Prostate gland (tissue), 2 donors: ENCODE data around the gene SLC43A3. TPM values are rescaled to one million over a fixed set of nuclear protein-coding genes. Genes with fewer than 3 reads are reported as not detected.
"Not testable (repeated sequence)": the region's sequence is repeated elsewhere in the genome, so short reads cannot be mapped to it uniquely, and the experiment has no call there.

Source experiments
- DNase-seq: peaks from one replicate; pipeline ENCODE4 v3.0.0-alpha.2; 2019; ENCODE audit warnings: low spot score
- H3K27ac ChIP-seq, 2 donors: fragments of 200-600 bp; sonication (generic); 2 replicates each; pipeline ENCODE4 v1.5.1; 2017 to 2019
- H3K27me3 ChIP-seq: fragments of 200-600 bp; sonication (generic); replicated peaks from 2 replicates; pipeline ENCODE4 v1.5.1; 2019; ENCODE audit not compliant: insufficient read depth
- H3K36me3 ChIP-seq, 2 donors: fragments of 200-600 bp; sonication (generic); 1 replicate in 1 of 2; 2 replicates in 1 of 2; pipeline versions ENCODE4 v1.5.1 to v1.8.1; 2017 to 2019
- H3K4me1 ChIP-seq: fragments of 200-600 bp; sonication (generic); replicated peaks from 2 replicates; pipeline ENCODE4 v1.5.1; 2019
- H3K4me3 ChIP-seq, 2 donors: fragments of 200-600 bp; sonication (generic); 2 replicates each; pipeline ENCODE4 v1.5.1; 2017 to 2019
- H3K9me3 ChIP-seq: fragments of 200-600 bp; sonication (generic); 2 replicates; pipeline ENCODE4 v1.5.1; 2017
- CTCF ChIP-seq, 4 experiments: fragments of 200-600 bp in 2 of 4; fragments of 450-650 bp in 2 of 4; sonication (generic) in 2 of 4; IDR thresholded peaks; 1 replicate in 3 of 4; 2 replicates in 1 of 4; pipeline ENCODE4 v1.5.1; 2016 to 2019; ENCODE audit warnings: antibody characterized with exemption in 4 of 4, mild to moderate bottlenecking in 2 of 4, moderate library complexity in 2 of 4
- POLR2A ChIP-seq: fragments of 450-650 bp; IDR thresholded peaks from one replicate; pipeline ENCODE4 v1.6.1; 2016; ENCODE audit warnings: antibody characterized with exemption, mild to moderate bottlenecking
- POLR2AphosphoS5 ChIP-seq: sonication (generic); formaldehyde crosslinking; IDR thresholded peaks from one replicate; pipeline ENCODE4 v1.6.1; 2017; ENCODE audit warnings: antibody characterized with exemption
- WGBS: methylation state at CpG from one replicate; pipeline ENCODE4 v1.1.5; 2018; 5-methylcytosine and 5-hydroxymethylcytosine counted together
- intact Hi-C: fragments of 100-400 bp; cut with DNase I; formaldehyde crosslinking; loops from one replicate; pipeline ENCODE4 v1.14.2; 2022
- total RNA-seq, 2 donors: library from RNA; depleted of rRNA; stranded (reverse); fragments of >200 nt; gene quantifications; one replicate each; pipeline ENCODE4 v1.1.0, GENCODE V29; 2016

The SLC43A3 gene
- total RNA-seq, 2 donors from 2014 or later = 23.3 to 39.8 TPM

- intact Hi-C loops = no loop called here
- 78% methylated on average over 9 of the region's 9 CpGs for WGBS
Measured at GRCh38 chr11:57364851-57365660, 61.9 kb downstream of the SLC43A3 start.

DNA sequence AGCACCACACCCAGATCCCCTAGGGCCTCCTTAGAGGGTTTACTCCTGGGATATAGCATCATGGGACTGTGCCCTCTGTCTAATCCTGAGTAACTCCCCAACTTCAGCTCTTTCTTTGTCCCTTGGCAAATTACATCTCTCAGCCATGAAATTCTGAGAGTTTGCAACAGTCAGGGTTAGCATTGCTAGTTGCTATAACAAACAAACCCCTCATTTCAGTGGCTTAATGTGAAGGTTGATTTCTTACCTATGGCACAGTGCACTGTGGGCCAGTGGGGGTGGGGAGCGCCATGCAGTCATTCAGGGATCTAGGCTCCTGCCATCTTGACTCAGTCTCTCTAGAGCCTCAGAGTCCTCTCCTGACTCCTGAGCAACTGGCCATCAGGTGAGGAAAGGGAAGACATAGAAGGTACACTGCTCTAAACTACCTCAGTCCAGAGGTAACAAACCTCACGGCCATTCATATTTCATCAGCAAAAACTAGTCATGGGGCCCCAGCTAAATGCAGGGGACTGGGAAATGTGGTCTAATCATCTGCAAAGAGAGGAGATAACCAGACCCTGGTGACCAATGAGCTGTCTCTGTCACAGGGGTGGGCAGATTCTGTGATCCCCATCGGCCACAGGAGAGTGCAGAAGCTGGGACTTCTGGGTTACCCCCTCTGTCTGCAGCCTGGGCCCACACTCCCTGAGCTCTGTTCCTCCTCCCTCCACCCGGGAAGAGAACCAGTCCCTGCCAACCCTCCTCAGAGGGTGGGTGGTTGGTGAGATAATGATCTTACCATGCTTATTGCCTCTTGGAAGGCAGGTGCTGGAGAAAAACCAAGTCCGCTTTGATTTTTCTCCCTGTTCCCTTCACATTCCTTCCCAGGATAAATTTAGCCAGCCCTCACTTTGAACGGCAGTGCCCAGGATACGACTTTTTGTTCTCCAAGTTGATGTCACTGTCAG is 63.5 kb downstream of the SLC43A3 start:
- no peaks in the 10 kb centered on the region for H3K4me1 ChIP-seq
- H3K36me3 ChIP-seq = no peaks in the 10 kb centered on the region
- DNase-seq = no peak
- intact Hi-C loops = no loop called here
- H3K27me3 ChIP-seq = no peaks in the 10 kb centered on the region
- no peak overlapping the region for H3K27ac ChIP-seq
- no peak overlapping the region for H3K4me3 ChIP-seq
- no peaks in the 10 kb centered on the region for H3K9me3 ChIP-seq
- no peak for TF ChIP-seq CTCF (IDR thresholded peaks at IDR 0.05)
- 42% methylated on average over 7 of the region's 7 CpGs for whole genome bisulfite sequencing

More at GRCh38 chr11:57364851-57365660, 61.9 kb downstream of the SLC43A3 start:
- no peak overlapping the region for H3K4me3 ChIP-seq
- no peaks in the 10 kb centered on the region for H3K9me3 ChIP-seq
- no peak for DNase-seq
- TF ChIP-seq POLR2AphosphoS5 = no peak
- TF ChIP-seq POLR2A = no peak
- TF ChIP-seq CTCF (IDR thresholded peaks at IDR 0.05) = no peak
- no peaks in the 10 kb centered on the region for H3K27me3 ChIP-seq
- no peaks in the 10 kb centered on the region for H3K36me3 ChIP-seq
- no peak overlapping the region for H3K27ac ChIP-seq
- H3K4me1 ChIP-seq = no peaks in the 10 kb centered on the region

DNA sequence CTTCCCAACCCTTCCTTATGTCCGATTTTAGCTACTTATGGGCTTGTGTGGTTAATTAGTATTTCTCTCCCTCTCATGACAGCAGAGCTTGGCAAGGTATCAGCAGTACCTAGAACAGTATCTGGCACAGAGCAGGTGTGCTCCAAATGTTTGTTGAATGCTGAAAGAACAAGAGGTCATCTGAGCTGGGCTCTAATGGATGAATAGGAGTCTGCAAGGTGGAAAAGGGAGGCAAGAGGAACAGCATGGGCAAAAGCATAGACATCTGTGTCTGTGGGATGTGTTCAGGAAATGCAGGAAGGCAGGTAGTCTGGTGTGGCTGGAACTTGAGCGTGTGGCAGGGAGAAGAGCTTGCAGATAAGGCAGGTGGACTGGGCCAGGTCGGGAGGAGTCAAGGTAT is 65.0 kb downstream of the SLC43A3 start:
- H3K27me3 ChIP-seq = no peaks in the 10 kb centered on the region
- 88% methylated on average over 3 of the region's 3 CpGs for WGBS
- no peak overlapping the region for H3K4me3 ChIP-seq
- H3K27ac ChIP-seq = no peak overlapping the region
- intact Hi-C loops = no loop called here
- no peak for DNase-seq
- no peaks in the 10 kb centered on the region for H3K4me1 ChIP-seq
- no peaks in the 10 kb centered on the region for H3K9me3 ChIP-seq
- H3K36me3 ChIP-seq = no peaks in the 10 kb centered on the region
- TF ChIP-seq POLR2A (no peak), CTCF (IDR thresholded peaks at IDR 0.05) (no peak)

DNA sequence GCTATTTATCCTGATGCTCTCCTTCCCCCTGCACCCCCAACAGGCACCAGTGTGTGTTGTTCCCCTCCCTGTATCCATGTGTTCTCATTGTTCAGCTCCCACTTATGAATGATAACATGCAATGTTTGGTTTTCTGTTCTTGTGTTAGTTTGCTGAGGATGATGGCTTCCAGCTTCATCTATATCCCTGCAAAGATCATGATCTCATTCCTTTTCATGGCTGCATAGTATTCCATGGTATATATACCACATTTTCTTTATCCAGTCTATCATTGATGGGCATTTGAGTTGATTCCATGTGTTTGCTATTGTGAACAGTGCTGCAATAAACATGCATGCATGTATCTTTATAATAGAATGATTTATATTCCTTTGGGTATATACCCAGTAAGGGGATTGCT is 65.5 kb downstream of the SLC43A3 start:
- H3K4me3 ChIP-seq, H3K36me3 ChIP-seq, H3K4me1 ChIP-seq, H3K9me3 ChIP-seq, H3K27me3 ChIP-seq, DNase-seq, intact Hi-C loops, H3K27ac ChIP-seq: not testable (repeated sequence)

DNA sequence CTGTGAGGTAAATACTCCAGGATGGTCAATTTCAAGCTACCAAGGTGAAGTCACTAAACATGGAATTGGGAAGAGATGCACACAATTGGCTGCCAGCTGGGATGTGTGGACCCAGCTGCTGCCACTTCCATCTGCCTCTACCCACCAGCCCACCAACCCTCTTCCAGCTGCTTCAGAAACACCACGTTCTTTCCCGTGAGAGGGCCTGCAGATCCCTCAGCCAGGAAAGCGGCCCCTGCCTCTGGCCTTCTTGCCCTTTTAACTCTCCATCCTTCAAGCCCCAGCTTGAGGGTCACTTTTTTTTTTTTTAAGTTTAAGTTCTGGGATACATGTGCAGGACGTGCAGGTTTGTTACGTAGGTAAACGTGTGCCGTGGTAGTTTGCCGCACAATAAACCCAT is 65.9 kb downstream of the SLC43A3 start:
- Histone ChIP-seq H3K4me3 (no peak overlapping the region), H3K27ac (no peak overlapping the region), H3K36me3 (no peaks in the 10 kb centered on the region), H3K4me1 (no peaks in the 10 kb centered on the region), H3K9me3 (no peaks in the 10 kb centered on the region), H3K27me3 (no peaks in the 10 kb centered on the region)
- intact Hi-C loops = no loop called here
- WGBS = 90% methylated on average over 8 of the region's 8 CpGs
- DNase-seq = no peak
- TF ChIP-seq POLR2AphosphoS5 = no peak
- TF ChIP-seq CTCF (IDR thresholded peaks at IDR 0.05) = no peak
- no peak for TF ChIP-seq POLR2A
